Right cardiac atrium (tissue), 5 donors: Measurements from ENCODE around the gene TMEM52. TPM values are rescaled to one million over a fixed set of nuclear protein-coding genes. Genes with fewer than 3 reads are reported as not detected.
"Not testable (repeated sequence)": the region's sequence is repeated elsewhere in the genome, so short reads cannot be mapped to it uniquely, and the experiment has no call there.

ENCODE experiments used
- ATAC-seq, 2 donors: fragments of 200-7000 bp; cut with Tn5 transposase; one replicate each; pipeline versions ENCODE4 v1.8.0 to v1.9.1; 2020; ENCODE audit warnings: moderate library complexity in 2 of 2, mild to moderate bottlenecking in 1 of 2
- DNase-seq, 3 donors: peaks; one replicate each; pipeline ENCODE4 v3.0.0-alpha.2; 2020
- H3K27ac ChIP-seq: one replicate; pipeline ENCODE4 v1.5.1; 2013; ENCODE audit warnings: mild to moderate bottlenecking, low read length, control low read depth, moderate library complexity
- H3K27me3 ChIP-seq: one replicate; pipeline ENCODE4 v1.6.1; 2013; ENCODE audit not compliant: control insufficient read depth, insufficient read depth
- H3K4me1 ChIP-seq: one replicate; pipeline ENCODE4 v1.6.1; 2013; ENCODE audit warnings: low read length; ENCODE audit not compliant: control insufficient read depth, insufficient read depth
- H3K4me3 ChIP-seq: one replicate; pipeline ENCODE4 v1.5.1; 2013; ENCODE audit warnings: low read length, control low read depth
- H3K9me3 ChIP-seq: one replicate; pipeline ENCODE4 v1.6.1; 2013; ENCODE audit warnings: low read length; ENCODE audit not compliant: control insufficient read depth
- WGBS: extraction: QIAGEN DNeasy Blood & Tissue Kit; methylation state at CpG from one replicate; pipeline ENCODE4 v1.1.7; 2013; 5-methylcytosine and 5-hydroxymethylcytosine counted together
- intact Hi-C, 4 donors: fragments of 100-400 bp; cut with DNase I; formaldehyde crosslinking; loops; one replicate each; pipeline versions ENCODE4 v1.11.0 to v1.14.0; 2022 to 2023
- polyA plus RNA-seq: library from polyadenylated mRNA; stranded (reverse); fragments of 200-250 nt; gene quantifications from one replicate; pipeline ENCODE4 v1.2.3, GENCODE V29; 2013
- total RNA-seq, 4 donors: library from RNA; stranded (reverse); fragmentation: NEBNext Ultra II Directional; extraction: Animal tissue kit (Norgen Biotek cat#: 25700); gene quantifications; one replicate each; pipeline ENCODE4 v1.2.1, GENCODE V29; 2021
- donor health status: healthy with polysubstance abuse.
- donor health status: DM: no; HTN: yes; CAD: no.
- donor health status: DM: no; HTN: no; CAD: no.
- donor health status: DM: no; HTN: yes; CAD: no; lungs with severe emphysema.
- donor health status: DM: yes; HTN: yes; CAD: no.

TMEM52 gene
- total and polyA plus RNA-seq, 5 donors, result 0.34 to 1.9 (median 0.74) TPM

DNA sequence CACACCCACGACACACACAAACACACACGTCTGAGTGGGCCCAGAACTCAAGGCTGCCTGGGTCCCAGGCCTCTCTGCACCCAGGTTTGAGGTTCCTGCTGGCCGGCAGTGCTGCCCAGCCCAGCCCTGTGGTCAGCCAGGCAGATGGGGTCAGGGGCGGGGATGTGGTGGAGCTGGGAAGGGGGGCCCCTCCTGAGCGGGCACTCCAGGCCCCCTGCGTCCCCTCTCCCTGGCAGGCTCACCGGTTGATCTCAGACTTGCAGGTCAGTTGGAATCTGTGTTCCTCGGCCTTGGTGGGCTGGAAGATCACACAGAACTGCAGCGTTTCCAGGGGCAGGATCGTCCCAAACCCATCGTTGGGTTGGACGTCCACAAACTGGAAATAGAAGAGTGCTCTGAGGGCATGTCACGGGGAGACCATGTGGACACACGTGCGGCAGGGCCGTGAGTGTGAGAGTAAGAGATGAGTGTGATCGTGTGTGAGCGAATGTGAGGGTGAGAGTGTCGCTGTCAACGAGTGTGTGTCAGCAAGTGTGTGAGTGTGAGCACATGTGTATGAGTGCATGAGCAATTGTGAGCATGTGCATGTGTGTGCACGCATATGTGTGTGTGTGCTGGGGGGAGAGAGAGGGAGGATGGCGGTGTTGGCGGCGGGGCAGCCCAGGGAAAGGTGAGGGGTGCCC lies 19.7 kb upstream of the TMEM52 start:
- DNase-seq (peak in 1 of 3 donors; percentile 20), ATAC-seq (no peak)
- Histone ChIP-seq H3K4me3 (no peak overlapping the region), H3K27ac (no peak overlapping the region), H3K4me1 (no peaks in the 10 kb centered on the region), H3K27me3 (no peaks in the 10 kb centered on the region), H3K9me3 (no peaks in the 10 kb centered on the region)
- intact Hi-C loops, result no loop called here
- 79% methylated on average over 24 of the region's 24 CpGs for WGBS

- Histone ChIP-seq H3K27ac (no peak overlapping the region), H3K4me1 (no peaks in the 10 kb centered on the region), H3K9me3 (no peaks in the 10 kb centered on the region), H3K4me3 (no peak overlapping the region), H3K27me3 (no peaks in the 10 kb centered on the region)
- intact Hi-C loops, result no loop called here
- WGBS, result 75% methylated on average over 6 of the region's 6 CpGs
- DNase-seq (no peak), ATAC-seq (no peak)
These were observed 19.1 kb upstream of the TMEM52 start for GRCh38 chr1:1938276-1938573.

DNA sequence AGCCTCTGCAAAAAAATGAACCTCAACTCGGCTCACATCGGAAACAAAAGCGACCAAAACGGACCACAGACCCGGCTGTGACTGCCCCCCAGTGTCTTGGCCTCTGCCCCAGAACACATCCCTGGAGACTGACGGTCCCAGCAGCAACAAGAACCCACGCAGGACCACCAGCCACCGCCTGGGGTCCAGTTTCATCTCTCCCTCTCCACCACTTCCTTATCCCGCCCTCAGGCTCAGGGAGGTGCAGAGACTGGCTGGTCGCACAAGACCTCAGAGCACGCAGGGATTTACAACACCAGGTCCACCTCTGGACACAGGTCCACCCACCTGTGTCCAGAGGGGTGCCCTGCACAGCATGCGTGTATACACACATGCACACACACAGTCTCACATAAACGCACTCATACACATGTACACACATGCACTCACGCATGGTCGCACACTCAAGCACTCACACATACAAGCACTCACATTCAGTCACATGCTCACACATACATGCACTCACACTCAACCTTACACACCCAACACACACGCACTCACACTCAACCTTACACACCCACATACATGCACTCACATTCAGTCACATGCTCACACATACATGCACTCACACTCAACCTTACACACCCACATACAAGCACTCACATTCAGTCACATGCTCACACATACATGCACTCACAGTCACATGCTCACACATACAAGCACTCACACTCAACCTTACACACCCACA lies 18.6 kb upstream of the TMEM52 start:
- no peak overlapping the region for H3K4me3 ChIP-seq
- DNase-seq (peak in 1 of 3 donors; percentile 27), ATAC-seq (no peak)
- no peaks in the 10 kb centered on the region for H3K9me3 ChIP-seq
- WGBS, result 63% methylated on average over 16 of the region's 16 CpGs
- no peaks in the 10 kb centered on the region for H3K4me1 ChIP-seq
- H3K27ac ChIP-seq, result no peak overlapping the region
- H3K27me3 ChIP-seq, result no peaks in the 10 kb centered on the region
- intact Hi-C loops, result no loop called here

DNA sequence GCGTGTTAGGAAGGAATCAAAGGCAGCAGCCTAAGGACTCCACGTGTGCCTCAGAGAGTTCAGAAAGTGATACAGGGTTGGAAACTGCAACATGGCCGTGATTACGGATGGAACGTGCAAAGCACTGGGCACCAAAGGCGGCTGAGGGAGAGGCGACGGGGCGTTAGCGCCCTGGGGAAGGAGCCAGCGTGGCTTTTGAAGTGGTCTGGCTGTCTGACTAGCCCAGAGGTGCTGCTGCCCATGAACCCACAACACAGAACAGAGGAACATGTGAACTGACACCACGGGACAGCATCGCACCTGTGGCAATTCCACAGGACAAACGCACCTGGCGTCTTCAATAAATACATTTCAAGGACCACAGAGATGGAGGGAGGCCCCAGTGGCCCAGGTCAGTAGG lies 18.0 kb upstream of the TMEM52 start:
- 74% methylated on average over 15 of the region's 15 CpGs for WGBS
- Histone ChIP-seq H3K27me3 (no peaks in the 10 kb centered on the region), H3K27ac (no peak overlapping the region), H3K4me3 (no peak overlapping the region), H3K4me1 (no peaks in the 10 kb centered on the region), H3K9me3 (no peaks in the 10 kb centered on the region)
- ATAC-seq (no peak), DNase-seq (peak in 1 of 3 donors; percentile 16)
- intact Hi-C loops, result no loop called here

- H3K9me3 ChIP-seq, DNase-seq, intact Hi-C loops, ATAC-seq, H3K27me3 ChIP-seq, H3K4me1 ChIP-seq, H3K27ac ChIP-seq, H3K4me3 ChIP-seq: not testable (repeated sequence)
- WGBS, result 82% methylated on average over 4 of the region's 21 CpGs
These were observed 15.8 kb upstream of the TMEM52 start for GRCh38 chr1:1934848-1935247.

- no peaks in the 10 kb centered on the region for H3K27me3 ChIP-seq
- DNase-seq, result peak; percentile 10 to 46 (median 35)
These were observed 10.8 kb upstream of the TMEM52 start for GRCh38 chr1:1929639-1930545.

DNA sequence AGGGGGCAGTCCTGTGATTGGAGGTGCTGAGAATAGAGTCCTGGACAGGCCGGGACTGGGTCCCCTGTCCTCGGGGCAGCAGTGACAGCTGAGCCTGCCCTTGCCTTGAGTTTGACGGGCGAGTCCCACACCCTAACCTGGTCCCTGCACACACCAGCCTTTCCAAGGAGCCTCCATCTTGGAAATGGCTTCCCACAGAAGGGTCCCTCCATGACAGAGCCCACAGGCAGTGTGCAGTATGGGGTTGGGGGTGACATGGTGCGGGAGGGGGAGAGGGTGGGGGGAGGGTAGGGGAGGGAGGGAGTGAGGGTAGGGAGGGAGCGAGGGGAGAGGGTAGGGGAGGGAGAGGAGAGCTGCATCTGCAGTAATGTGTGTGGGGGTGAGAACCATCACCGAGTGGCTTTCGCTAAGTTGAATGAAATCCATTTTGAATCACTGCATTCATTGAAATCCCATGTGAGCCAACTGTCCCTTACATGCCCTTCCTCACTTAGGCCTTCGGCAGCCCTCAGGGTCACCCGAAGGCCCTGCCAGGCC lies 10.1 kb upstream of the TMEM52 start:
- intact Hi-C loops, result no loop called here
- Histone ChIP-seq H3K4me1 (no peaks in the 10 kb centered on the region), H3K4me3 (no peak overlapping the region), H3K27ac (no peak overlapping the region), H3K27me3 (no peaks in the 10 kb centered on the region), H3K9me3 (no peaks in the 10 kb centered on the region)
- peak; percentile 2 to 42 (median 27) for DNase-seq
- ATAC-seq, result no peak
- WGBS, result 64% methylated on average over 10 of the region's 10 CpGs

More at GRCh38 chr1:1929639-1930545, 10.8 kb upstream of the TMEM52 start:
- Histone ChIP-seq H3K9me3 (no peaks in the 10 kb centered on the region), H3K27ac (no peak overlapping the region), H3K4me1 (no peaks in the 10 kb centered on the region), H3K4me3 (no peak overlapping the region)
- WGBS, result 85% methylated on average over 38 of the region's 38 CpGs
- ATAC-seq, result no peak
- intact Hi-C loops, result no loop called here

DNA sequence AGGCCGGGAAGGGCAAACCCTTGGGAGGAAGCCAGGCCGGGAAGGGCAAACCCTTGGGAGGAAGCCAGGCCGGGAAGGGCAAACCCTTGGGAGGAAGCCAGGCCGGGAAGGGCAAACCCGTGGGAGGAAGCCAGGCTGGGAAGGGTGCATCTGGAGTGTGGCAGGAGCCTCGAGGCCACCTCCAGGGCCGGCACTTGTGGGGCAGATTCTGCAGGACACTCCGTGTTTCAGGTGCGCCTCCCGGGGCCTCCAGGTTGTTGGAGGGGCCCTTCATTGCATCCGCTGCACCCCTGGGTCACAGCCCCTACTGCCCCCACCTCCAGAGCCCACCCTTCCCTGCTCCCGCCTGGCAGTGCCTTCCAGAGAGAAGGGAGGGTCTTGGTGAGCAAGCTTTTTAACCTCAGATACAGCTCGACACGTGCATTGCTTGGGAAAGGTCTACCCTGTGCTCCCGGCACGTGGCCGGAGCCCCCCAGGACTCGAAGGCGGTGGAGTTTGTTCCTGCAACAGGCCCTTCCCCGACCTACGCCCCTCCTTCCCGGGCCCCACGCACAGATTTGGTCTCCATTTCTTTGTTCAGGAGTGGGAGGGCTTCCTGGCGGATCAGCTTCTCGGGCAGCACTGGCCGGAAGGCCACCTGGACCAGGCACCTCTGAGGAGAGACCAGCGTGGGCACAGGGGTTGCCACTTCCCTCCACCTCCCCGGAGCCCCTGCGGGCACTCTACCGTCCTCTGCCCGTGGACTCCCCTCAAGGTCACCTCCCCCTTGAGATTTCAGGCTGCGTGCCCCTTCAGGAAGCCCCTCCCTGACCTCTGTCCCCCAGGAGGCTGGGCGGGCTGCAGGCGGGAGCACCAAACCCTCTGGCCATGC lies 9.4 kb upstream of the TMEM52 start:
- ATAC-seq (peak in 1 of 2 donors; percentile 10), DNase-seq (peak in 2 of 3 donors; percentile 35 to 44)
- H3K4me3 ChIP-seq, result no peak overlapping the region
- intact Hi-C loops, result no loop called here
- WGBS, result 63% methylated on average over 33 of the region's 34 CpGs
- H3K27me3 ChIP-seq, result no peaks in the 10 kb centered on the region
- H3K27ac ChIP-seq, result no peak overlapping the region
- no peaks in the 10 kb centered on the region for H3K9me3 ChIP-seq
- no peaks in the 10 kb centered on the region for H3K4me1 ChIP-seq

DNA sequence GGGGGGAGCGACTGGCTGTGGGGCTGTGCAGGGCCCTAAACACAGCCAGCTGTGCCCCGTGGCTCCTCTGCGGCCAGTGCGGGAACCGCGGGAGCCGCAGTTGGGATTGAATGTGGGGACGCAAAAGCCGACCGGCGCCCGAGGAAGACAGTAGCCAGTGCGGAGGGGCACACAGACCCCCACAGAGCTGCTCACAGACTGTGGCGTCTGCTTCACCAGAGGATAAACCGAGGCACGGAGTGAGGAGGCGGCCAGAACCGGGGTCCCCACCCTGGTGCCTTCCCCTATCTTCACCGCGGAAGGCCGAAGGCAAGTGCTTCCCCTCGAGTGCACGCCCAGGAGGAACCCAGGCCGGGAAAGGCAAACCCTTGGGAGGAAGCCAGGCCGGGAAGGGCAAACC lies 8.7 kb upstream of the TMEM52 start:
- Histone ChIP-seq H3K27me3 (no peaks in the 10 kb centered on the region), H3K4me1 (no peaks in the 10 kb centered on the region), H3K4me3 (no peak overlapping the region), H3K27ac (no peak overlapping the region), H3K9me3 (no peaks in the 10 kb centered on the region)
- DNase-seq (peak in 2 of 3 donors; percentile 27 to 61), ATAC-seq (peak in 1 of 2 donors; percentile 15)
- intact Hi-C loops, result no loop called here
- WGBS, result 74% methylated on average over 25 of the region's 25 CpGs
